HG02571 (cell line): ENCODE measurements around the gene CRISPLD2.

ENCODE experiments used
- ATAC-seq: cut with Tn5 transposase; IDR thresholded peaks from one replicate; pipeline ENCODE4 v1.9.1; 2021; ENCODE audit warnings: mild to moderate bottlenecking, moderate library complexity; ENCODE audit not compliant: unreplicated experiment

CRISPLD2 gene

GRCh38 chr16:84899414-84899813 is 79.6 kb downstream of the CRISPLD2 start:
- ATAC-seq: no peak

GRCh38 chr16:84905965-84906460 is 86.2 kb downstream of the CRISPLD2 start:
- no peak for ATAC-seq

- no peak for ATAC-seq
Measured at GRCh38 chr16:84907051-84907450, 87.3 kb downstream of the CRISPLD2 start.

GRCh38 chr16:84907575-84907974 is 87.8 kb downstream of the CRISPLD2 start:
- no peak for ATAC-seq

GRCh38 chr16:84909476-84910085 is 89.8 kb downstream of the CRISPLD2 start:
- no peak for ATAC-seq

GRCh38 chr16:84911486-84912216 is 91.9 kb downstream of the CRISPLD2 start:
- ATAC-seq: no peak

- ATAC-seq: no peak
Measured at GRCh38 chr16:84913315-84913714, 93.5 kb downstream of the CRISPLD2 start.

GRCh38 chr16:84914273-84914672 is 94.5 kb downstream of the CRISPLD2 start:
- no peak for ATAC-seq

GRCh38 chr16:84916178-84916577 is 96.4 kb downstream of the CRISPLD2 start:
- no peak for ATAC-seq

- no peak for ATAC-seq
Measured at GRCh38 chr16:84916850-84917249, 97.1 kb downstream of the CRISPLD2 start.

- ATAC-seq: no peak
Measured at GRCh38 chr16:84917492-84917891, 97.7 kb downstream of the CRISPLD2 start.

GRCh38 chr16:84918006-84918909 is 98.5 kb downstream of the CRISPLD2 start:
- ATAC-seq: no peak

GRCh38 chr16:84919269-84919668 is 99.5 kb downstream of the CRISPLD2 start:
- no peak for ATAC-seq

- no peak for ATAC-seq
Measured at GRCh38 chr16:84919708-84920107, 99.9 kb downstream of the CRISPLD2 start.

- ATAC-seq: no peak
Measured at GRCh38 chr16:84920333-84920732, 100.5 kb downstream of the CRISPLD2 start.

- ATAC-seq: no peak
Measured at GRCh38 chr16:84922351-84923120, 102.8 kb downstream of the CRISPLD2 start.

GRCh38 chr16:84924331-84925091 is 104.7 kb downstream of the CRISPLD2 start:
- no peak for ATAC-seq

GRCh38 chr16:84925092-84925772 is 105.4 kb downstream of the CRISPLD2 start:
- no peak for ATAC-seq

- ATAC-seq: no peak
Measured at GRCh38 chr16:84925773-84926372, 106.1 kb downstream of the CRISPLD2 start.
